Right atrium auricular region (tissue), 2 donors: ENCODE results near the gene CARMIL3. TPM values are rescaled to one million over a fixed set of nuclear protein-coding genes. Genes with fewer than 3 reads are reported as not detected.

ENCODE experiments used
- DNase-seq: peaks from one replicate; pipeline ENCODE4 v3.0.0-alpha.2; 2019; ENCODE audit warnings: low spot score
- H3K27ac ChIP-seq, 2 donors: fragments of 200-600 bp; sonication (generic); 1 replicate in 1 of 2; 2 replicates in 1 of 2; pipeline ENCODE4 v1.5.1; 2016 to 2019
- H3K27me3 ChIP-seq, 2 donors: fragments of 200-600 bp; sonication (generic); one replicate each; pipeline versions ENCODE4 v1.5.1 to v1.6.0; 2017 to 2019
- H3K36me3 ChIP-seq: fragments of 200-600 bp; sonication (generic); one replicate; pipeline ENCODE4 v1.5.1; 2016
- H3K4me1 ChIP-seq, 2 donors: fragments of 200-600 bp; sonication (generic); one replicate each; pipeline versions ENCODE4 v1.5.1 to v1.6.0; 2017 to 2019
- H3K4me3 ChIP-seq, 2 donors: fragments of 200-600 bp; sonication (generic); 1 replicate in 1 of 2; 2 replicates in 1 of 2; pipeline ENCODE4 v1.5.1; 2017 to 2019; ENCODE audit warnings: mild to moderate bottlenecking in 1 of 2, moderate library complexity in 1 of 2
- H3K9me3 ChIP-seq, 2 donors: fragments of 200-600 bp; sonication (generic); one replicate each; pipeline ENCODE4 v1.5.1; 2019
- total RNA-seq, 2 donors: library from RNA; depleted of rRNA; stranded (reverse); fragments of >200 nt; gene quantifications; one replicate each; pipeline ENCODE4 v1.1.0, GENCODE V29; 2016
- TF ChIP-seq, protein P1 (sequence below), 2 donors: fragments of 200-600 bp; sonication (generic); IDR thresholded peaks; one replicate each; pipeline ENCODE4 v1.5.1; 2019; ENCODE audit warnings: antibody characterized with exemption in 2 of 2

Gene CARMIL3
- total RNA-seq, 2 donors from 2014 or later, result not detected

DNA sequence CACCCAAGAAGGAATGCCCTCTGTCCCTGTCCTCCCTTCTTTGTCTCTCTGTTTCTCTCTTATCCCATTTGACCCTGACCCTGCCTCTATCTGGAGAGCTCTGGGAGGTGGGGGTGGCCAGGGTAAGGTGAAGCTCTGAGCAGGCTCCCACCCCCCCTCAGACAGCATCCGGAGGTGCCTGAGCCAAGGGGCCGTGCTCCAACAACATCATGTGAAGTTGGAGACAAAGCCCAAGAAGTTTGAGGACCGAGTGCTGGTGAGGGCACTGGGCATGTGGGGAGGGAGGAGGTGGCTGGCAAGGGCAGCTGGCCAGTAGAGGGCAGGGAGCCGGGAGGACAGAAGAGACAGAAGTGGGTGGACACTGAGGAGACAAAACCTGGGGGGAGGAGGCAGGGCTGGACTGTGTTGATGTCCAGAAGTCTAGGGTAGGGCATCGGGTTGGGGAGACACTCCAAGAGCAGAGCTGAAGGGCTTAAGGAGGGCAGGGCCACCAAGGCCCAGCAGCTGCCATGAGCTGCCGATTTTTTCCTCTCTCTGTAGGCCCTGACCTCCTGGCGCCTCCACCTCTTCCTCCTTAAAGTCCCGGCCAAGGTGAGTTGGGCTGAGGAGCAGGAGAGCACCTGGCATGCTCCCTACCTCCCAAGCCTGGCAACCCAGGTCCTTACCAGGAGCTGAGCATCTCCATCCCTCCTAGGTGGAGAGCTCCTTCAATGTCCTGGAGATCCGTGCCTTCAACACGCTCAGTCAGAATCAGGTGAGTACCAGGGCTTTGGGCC, 1.9 kb downstream of the CARMIL3 start:
- no peaks in the 10 kb centered on the region for H3K9me3 ChIP-seq
- no peaks in the 10 kb centered on the region for H3K27me3 ChIP-seq
- TF ChIP-seq, protein P1, sequence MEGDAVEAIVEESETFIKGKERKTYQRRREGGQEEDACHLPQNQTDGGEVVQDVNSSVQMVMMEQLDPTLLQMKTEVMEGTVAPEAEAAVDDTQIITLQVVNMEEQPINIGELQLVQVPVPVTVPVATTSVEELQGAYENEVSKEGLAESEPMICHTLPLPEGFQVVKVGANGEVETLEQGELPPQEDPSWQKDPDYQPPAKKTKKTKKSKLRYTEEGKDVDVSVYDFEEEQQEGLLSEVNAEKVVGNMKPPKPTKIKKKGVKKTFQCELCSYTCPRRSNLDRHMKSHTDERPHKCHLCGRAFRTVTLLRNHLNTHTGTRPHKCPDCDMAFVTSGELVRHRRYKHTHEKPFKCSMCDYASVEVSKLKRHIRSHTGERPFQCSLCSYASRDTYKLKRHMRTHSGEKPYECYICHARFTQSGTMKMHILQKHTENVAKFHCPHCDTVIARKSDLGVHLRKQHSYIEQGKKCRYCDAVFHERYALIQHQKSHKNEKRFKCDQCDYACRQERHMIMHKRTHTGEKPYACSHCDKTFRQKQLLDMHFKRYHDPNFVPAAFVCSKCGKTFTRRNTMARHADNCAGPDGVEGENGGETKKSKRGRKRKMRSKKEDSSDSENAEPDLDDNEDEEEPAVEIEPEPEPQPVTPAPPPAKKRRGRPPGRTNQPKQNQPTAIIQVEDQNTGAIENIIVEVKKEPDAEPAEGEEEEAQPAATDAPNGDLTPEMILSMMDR (IDR thresholded peaks at IDR 0.05), result no peak
- H3K4me1 ChIP-seq, result peaks cover 0 to 10% of the 10 kb centered on the region in 2 donors
- no peak overlapping the region for H3K27ac ChIP-seq
- no peaks in the 10 kb centered on the region for H3K36me3 ChIP-seq
- DNase-seq, result no peak
- no peak overlapping the region for H3K4me3 ChIP-seq

DNA sequence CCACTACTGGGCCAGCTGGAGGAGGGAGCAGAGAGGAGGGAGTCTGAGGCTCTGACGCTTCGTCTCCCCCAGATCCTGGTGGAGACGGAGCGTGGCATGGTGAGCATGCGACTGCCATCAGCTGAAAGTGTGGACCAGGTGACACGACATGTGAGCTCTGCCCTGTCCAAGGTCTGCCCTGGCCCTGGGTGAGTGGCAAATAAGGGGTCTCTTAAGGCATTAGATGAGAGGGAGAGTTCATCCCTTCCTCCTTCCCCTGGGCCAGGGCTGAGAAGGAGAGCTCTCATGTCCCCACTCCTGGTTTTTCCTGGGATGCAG, 2.5 kb downstream of the CARMIL3 start:
- no peak for DNase-seq
- TF ChIP-seq, protein P1 (IDR thresholded peaks at IDR 0.05), result no peak
- Histone ChIP-seq H3K9me3 (no peaks in the 10 kb centered on the region), H3K4me3 (no peak overlapping the region), H3K27ac (no peak overlapping the region), H3K27me3 (no peaks in the 10 kb centered on the region), H3K36me3 (no peaks in the 10 kb centered on the region), H3K4me1 (peaks cover 0 to 10% of the 10 kb centered on the region in 2 donors)

DNA sequence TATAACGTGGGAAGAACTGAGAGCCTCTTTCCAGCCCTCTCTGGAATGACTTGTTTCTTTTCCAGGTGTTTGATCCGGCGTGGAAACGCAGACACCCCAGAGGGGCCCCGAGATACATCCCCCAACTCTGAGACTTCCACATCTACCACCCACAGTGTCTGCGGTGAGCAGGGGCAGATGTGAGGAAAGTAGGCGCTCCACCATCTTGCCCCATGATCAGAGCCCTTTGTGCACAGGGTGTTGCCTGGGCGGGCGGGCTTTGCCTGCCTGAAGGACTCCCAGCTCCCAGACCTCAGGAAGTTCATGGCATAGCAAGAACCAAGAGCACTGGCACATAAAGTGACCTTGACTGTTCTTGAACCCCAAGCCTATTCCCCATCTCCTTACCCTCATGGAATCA, 2.8 kb downstream of the CARMIL3 start:
- DNase-seq, result no peak
- H3K4me3 ChIP-seq, result no peak overlapping the region

DNA sequence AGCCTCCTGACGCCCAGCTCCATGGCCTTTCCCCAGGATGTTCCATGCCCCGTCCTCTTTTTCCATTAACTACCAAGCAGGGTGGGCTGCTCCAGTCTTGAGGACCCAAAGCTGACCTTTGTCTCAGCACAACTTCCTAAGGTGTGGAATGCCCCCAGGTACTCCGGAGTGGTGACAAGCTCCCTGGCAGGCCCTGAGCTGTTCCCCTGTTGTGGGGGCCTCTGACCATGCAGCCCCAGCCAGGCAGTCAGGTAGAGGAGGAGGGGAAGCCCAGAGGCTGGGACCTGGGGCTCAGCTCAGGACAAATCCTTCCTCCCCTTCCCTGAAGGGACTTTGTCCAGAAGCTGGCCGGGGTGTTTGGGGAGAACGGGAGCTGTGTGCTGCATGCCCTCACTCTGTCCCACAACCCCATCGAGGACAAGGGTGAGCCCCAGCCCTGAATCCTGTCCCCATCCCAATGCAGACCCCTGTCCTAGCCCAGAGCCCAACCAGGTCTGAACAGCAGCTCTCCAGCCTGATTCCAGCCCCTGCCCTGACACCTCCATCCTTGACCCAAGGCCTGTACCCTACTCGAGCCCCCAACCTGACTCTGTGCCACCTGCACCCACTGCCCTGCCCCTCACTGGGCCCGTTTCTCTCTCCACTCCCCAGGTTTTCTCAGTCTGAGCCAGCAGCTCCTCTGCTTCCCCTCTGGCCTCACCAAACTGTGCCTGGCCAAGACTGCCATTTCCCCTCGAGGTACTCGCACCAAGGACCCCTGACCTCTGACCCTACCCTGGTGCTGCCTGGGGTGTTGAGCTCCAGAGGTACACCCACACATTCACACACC, 4.4 kb downstream of the CARMIL3 start:
- no peaks in the 10 kb centered on the region for H3K36me3 ChIP-seq
- DNase-seq, result no peak
- H3K27me3 ChIP-seq, result no peaks in the 10 kb centered on the region
- H3K9me3 ChIP-seq, result no peaks in the 10 kb centered on the region
- H3K4me3 ChIP-seq, result no peak overlapping the region
- no peak overlapping the region for H3K27ac ChIP-seq
- TF ChIP-seq, protein P1 (IDR thresholded peaks at IDR 0.05), result no peak
- H3K4me1 ChIP-seq, result peaks cover 0 to 10% of the 10 kb centered on the region in 2 donors

More for the DNA sequence above, 2.8 kb downstream of the CARMIL3 start:
- peaks cover 0 to 10% of the 10 kb centered on the region in 2 donors for H3K4me1 ChIP-seq
- TF ChIP-seq, protein P1 (IDR thresholded peaks at IDR 0.05), result no peak
- no peaks in the 10 kb centered on the region for H3K36me3 ChIP-seq
- H3K27me3 ChIP-seq, result no peaks in the 10 kb centered on the region
- H3K27ac ChIP-seq, result no peak overlapping the region
- H3K9me3 ChIP-seq, result no peaks in the 10 kb centered on the region

DNA sequence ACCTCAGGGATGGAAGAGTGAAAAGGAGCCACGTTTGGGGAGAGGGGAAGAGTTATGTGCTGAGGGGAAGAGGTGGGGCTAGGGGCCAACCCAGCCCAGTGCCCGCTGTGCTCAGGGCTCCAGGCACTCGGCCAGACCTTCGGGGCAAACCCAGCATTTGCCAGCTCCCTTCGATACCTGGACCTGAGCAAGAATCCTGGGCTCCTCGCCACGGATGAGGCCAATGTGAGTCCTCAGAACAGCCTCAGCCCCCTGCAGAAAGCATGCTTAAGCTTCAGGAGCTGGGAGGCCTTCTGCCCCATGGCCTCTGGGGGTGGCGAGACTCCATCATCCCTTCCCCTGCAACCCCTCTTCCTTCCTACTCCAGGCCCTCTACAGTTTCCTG, 5.0 kb downstream of the CARMIL3 start:
- TF ChIP-seq, protein P1 (IDR thresholded peaks at IDR 0.05), result no peak
- Histone ChIP-seq H3K36me3 (no peaks in the 10 kb centered on the region), H3K27me3 (no peaks in the 10 kb centered on the region), H3K4me3 (no peak overlapping the region), H3K27ac (no peak overlapping the region), H3K4me1 (peaks cover 0 to 10% of the 10 kb centered on the region in 2 donors), H3K9me3 (no peaks in the 10 kb centered on the region)
- DNase-seq, result no peak
